GM10847 (cell line): ENCODE data around the gene NUSAP1.

Source experiments
- POLR2A ChIP-seq: IDR thresholded peaks from 2 replicates; pipeline ENCODE4 v1.6.1; 2011; ENCODE audit not compliant: insufficient read length; ENCODE audit errors: extremely low read depth

The NUSAP1 gene

DNA sequence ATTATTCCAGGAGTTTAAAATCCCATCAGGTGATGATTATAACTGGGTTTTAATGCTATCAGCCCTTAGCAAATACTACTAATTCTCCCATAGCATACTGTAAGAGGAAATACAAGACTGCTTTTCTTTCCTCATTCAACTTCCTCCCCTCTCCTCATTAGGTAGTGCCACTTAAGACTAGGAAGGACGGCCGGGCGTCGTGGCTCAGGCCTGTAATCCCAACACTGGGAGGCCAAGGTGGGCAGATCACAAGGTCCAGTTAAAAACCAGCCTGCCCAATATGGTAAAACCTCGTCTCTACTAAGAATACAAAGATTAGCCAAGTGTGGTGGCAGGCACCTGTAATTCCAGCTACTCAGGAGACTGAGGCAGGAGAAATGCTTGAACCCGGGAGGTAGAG is 55.0 kb downstream of the NUSAP1 start:
- no peak for TF ChIP-seq POLR2A

DNA sequence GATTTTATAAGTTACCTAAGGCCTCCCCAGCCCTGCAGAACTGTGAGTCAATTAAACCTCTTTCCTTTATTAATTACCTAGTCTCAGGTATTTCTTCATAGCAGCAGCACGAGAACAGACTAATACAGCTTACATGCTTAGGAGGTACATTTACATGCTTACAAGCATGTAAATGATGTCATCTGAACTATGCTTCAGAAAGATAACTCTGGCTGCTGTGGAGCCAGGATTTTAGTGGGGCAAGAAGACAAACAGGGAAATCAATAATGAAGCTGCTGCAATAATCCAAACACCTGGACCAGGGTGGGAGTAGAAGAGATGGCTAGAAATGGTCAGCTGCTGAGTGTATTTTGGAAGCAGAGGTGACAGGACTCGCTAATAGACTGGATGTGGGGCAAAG is 60.0 kb downstream of the NUSAP1 start:
- TF ChIP-seq POLR2A = no peak

DNA sequence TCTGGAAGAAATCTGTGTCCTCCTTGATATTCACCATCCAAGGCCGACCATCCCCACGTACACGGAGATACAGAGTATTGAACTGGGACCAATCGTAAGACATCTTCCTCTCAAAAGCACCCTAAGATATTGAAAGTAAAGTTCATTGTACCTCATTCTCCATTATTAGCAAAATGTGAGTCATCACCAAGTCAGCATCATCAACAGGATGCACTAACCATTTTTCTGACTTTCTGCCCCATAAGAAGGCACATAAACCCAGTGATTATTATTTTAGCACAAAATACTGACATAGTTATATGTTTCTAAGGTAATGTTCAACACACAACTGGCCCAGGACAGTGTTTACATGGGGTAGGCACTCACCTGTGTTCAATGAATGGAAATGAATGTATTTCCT is 62.2 kb downstream of the NUSAP1 start:
- no peak for TF ChIP-seq POLR2A

DNA sequence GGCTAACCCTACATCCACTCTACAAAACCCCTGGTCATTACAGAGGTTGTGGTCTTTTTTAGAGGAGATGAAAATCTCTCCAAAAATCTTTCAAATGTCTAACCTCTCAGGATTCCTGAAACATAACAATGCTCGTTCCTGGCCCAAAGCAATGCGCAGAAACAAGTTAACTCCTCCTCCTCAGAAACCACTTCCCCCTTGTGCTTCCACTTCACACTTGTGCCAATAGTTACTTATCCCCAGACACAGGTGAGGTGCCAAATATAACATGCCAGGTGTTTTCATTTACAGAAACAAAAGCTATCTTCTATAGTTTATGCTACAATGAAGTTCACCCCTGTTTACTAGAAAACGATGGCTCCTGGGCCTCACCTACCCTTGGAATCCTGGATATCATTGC is 63.4 kb downstream of the NUSAP1 start:
- no peak for TF ChIP-seq POLR2A

DNA sequence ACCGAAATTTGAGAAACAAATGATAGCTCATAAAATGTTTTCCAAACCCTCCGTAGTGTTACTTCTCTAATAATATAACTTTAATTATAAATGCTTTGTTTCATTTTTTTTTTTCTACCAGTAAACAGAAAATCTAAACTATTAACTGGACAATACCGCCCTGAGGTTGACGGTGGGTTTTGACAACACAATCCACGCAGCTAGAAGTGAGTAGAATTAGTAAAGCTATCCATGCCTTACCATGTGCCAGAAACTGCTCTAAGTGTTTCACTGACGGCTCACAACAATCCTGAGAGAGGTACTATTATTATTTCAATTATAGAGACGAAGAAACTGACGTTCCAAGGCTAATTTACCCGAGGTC is 69.2 kb downstream of the NUSAP1 start:
- no peak for TF ChIP-seq POLR2A

DNA sequence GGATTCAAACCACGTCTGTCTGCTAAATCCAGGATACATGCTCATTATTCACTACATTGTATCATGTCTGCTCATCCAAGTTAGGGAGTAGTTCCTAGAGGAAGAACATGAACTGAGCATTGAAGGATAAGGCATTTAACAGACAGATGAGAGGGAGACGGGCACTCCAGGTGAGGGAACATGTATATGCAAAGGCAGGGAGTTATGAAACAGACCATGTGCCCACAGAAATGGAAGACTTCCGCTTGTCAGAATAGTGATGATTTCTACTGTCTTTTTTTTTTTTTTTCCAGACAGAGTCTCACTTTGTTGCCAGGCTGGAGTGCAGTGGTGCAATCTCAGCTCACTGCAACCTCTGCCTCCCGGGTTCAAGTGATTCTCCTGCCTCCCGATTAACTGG is 74.7 kb downstream of the NUSAP1 start:
- no peak for TF ChIP-seq POLR2A

DNA sequence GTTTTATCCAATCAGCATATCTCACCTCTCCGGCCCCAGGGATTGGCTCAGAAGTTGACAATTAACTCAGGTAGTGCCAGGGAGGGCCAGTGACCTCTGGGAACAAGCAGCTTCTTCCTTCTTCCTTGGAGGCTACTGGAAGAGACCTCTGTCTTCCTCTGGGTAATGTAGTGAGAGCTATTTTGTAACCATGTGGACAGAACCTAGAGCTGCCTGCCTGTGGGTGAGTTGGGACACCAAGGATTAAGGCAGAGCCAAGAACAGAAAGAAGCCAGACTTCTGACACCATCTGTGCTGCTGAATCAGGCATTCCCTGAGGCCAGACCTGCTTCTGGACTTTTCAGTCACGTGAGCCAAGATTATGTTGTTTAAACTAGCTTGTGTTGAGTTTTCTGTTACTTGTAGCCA is 75.6 kb downstream of the NUSAP1 start:
- no peak for TF ChIP-seq POLR2A

DNA sequence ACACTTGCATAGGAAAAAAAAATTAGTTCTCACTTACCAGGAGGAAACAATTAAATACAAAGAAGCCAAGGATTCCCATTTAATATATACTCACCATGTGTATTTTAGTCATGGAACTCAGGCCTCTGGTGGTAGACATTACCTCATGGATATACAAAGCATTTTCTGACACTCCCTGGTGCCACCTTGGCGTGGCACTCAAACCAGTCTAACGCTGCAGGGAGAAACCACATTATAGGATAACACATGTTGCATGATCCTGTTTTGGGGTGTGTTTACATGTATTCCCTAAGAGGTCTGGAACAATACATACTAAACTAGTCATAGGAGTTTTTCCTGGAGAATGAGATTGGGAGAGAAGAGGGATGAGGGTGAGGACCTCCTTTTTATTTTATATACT is 78.3 kb downstream of the NUSAP1 start:
- TF ChIP-seq POLR2A = no peak

DNA sequence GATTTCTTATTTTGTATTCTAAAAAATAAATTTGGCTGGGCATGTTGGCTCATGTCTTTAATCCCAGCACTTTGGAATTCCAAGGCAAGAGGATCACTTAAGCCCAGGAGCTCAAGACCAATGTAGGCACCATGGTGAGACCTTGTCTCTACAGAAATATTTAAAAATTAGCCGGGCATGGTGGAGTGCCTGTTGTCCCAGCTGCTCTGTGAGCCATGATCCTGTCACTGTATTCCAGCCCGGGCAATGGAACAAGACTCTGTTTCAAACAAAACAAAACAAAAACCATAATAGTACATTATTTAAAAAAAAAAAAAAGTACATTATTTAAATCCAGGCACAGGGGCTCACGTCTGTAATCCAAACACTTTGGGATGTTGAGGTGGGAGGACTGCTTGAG is 78.8 kb downstream of the NUSAP1 start:
- TF ChIP-seq POLR2A = no peak

DNA sequence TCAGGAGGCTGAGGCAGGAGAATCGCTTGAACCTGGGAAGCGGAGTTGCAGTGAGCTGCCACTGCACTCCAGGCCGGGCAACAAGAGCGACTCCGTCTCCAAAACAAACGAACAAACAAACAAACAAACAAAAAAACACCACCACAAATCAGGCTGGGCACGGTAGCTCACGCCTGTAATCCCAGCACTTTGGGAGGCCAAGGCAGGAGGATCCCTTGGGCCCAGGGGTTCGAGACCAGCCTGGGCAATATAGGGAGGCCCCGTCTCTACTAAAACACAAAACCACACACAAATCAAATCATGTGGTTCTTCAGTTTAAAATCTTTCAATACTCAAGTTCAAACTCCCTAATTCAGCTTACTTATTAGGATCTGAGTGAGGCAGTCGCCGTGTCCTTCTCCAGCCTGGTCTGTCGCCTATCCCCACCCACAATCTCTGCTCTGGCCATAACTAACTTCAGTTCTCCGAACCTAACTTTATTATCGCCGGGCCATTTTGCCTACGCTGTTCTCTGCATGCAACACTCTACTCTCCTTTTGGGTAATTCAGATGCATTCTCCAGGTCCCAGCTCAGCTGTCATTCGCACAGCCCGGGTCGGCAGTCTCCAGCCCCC is 83.6 kb downstream of the NUSAP1 start:
- no peak for TF ChIP-seq POLR2A

DNA sequence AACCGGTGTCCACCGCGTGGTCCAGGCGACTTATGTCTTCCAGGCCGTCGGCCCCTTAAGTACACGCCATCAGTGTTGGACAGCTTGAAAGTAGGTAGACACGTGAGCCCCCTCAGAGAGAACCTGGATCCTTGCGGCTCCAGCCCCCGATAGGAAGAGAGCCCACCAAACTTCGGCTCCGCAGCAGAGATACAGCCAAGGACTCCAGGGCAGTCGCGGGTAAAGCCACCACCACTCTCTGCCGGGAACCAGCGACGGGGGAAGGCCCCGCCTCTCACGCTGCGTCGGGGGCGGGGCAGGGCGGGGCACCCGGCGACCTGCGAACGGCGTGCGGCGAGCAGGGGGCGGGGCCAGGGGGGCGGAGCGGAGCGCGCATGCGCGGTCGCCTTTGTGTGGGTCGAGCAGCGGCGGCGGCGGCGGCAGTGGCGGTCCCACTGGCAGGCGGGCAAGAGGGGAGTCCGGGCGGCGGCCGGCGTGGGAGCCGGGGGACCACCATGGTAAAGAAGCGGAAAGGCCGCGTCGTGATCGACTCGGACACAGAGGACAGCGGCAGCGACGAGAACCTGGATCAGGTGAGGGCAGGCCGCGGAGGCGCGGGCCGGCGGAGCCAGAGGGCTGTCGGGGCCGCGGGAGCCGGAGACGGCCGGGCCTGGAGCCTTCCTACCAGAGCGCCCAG is 84.2 kb downstream of the NUSAP1 start, which contains the start of gene RTF1:
RTF1 (plus strand) TSS at position 354 of the 676 bp plus-strand sequence; CDS start at position 375, 21 bp downstream.
- TF ChIP-seq POLR2A = peak; percentile 86

DNA sequence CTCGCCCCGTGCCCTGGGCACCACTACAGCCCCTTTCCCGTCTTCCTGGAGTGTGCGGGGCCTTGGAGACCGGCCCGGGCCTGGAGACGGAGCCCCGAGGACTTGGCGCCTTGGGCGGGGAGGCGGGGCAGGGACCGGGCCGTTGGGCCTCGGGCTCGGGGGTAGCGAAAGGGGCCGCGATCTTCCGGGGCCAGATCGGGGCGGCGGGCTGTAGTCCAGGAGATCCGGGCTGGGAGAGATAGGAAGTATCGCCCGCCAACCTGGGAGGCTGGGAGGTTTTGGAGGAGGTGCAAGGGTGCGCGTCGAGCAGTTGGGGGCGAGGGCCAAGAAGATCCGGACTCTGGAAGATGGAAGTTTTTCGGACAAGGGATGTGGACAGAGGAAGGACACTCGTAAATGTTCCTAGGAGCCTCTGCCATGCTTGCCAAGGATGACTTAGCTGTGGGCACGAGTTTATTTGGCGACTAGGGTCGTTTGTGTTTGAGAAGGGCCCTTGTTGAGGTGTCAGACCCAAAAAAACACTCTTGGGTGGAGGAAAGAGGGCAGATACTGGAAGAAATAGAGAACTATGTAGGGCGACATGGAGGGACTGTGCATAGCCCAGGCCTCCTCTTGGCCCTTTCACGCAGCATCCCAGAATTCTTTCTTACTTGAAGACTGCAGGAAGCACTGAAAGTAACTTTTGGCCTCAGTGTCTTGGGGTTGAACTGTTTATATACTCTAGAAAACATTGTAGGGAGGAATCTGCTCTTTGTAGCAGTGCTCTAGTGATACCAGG is 84.9 kb downstream of the NUSAP1 start:
- TF ChIP-seq POLR2A = no peak

DNA sequence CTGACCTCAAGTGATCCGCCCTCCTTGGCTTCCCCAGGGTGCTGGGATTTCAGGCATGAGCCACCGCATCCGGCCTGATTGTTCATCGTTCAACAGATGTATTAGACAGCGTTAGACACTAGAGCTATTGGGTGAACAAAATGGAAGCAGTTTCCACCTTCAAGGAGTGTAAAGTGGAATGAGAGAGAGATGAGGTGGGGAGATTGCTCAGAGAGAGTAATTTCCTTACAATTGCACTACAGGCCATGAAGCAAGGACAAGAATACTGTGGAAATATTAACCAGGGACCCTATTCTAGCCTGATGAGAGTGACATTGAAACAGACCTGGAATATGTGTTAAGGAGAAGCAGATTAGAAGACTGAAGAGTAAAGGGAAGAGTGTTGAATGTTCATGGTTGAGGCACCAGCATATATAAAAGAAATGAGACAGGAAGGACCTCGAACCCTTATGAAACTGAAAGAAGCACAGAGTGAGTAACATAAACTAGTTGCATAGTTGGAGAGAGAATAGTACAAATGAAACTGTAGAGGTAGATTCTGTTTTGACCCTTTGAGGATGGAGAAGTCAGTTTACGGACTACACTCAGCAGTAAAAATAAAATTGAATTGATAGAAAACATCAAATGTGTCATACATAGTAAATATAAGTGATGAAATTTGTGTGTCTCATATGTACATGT is 91.4 kb downstream of the NUSAP1 start:
- no peak for TF ChIP-seq POLR2A

DNA sequence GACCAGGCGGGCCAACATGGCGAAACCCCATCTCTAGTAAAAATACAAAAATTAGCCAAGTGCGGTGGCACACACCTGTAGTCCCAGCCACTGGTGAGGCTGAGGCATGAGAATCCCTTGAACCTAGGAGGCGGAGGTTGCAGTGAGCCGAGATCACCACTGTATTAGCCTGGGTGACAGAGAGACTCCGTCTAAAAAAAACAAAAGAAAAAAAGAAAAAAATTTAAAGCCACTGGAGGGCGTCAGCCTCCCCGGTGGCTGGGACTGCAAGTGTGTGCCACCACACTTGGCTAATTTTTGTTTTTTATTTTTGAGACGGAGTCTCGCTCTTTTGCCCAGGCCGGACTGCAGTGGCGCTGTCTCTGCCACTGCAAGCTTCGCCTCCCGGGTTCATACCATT is 92.1 kb downstream of the NUSAP1 start:
- no peak for TF ChIP-seq POLR2A

DNA sequence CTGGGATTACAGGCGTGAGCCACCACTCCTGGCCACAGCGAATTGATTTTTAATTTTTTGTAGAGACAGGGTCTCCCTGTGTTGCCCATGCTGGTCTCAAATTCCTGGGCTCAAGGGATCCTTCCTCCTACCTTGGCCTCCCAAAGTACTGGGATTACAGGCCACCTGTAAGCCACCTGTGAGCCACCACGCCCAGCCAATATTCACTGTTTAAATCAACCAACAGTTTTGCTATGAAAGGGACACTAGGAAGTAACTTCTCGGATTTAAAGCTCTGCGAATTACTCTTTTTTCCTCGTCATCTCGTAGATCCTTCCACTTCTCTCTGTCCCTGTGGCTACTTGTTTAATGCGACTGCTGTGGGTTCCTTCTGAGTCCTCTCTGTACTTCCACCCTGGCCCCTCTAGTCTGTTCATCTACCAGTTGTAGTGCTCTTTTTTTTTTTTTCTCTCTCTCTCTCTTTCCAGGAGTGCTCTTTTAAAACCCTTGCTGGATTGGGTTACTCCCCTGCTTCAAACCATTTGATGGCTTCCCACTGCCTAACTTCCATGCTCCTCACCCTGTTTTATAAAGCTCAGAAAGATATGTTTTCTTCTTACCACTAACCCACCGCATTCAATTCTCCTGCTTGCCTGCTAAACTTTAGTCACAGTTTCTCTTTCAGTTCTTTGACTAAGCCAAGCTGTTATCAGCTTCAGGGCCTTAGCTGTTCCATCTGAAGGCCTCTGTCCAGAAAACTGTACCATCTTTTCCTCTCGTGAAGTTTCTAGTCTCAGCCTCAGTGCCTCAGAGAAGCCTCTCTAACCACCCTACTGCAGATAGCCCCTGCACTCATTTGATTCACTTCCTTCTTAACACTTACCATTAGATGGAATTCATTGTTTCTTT is 96.6 kb downstream of the NUSAP1 start:
- TF ChIP-seq POLR2A = no peak
